ENCODE data around the gene DNAJB9. TPM values are rescaled to one million over a fixed set of nuclear protein-coding genes. Genes with fewer than 3 reads are reported as not detected.

Gene DNAJB9
- total RNA-seq (2014; rRNA removed; shearing (Covaris generic)): 14.4 and 16.0 TPM in 2 replicates
- polyA plus RNA-seq (2016; fragmentation: Nextera tagmentation; extraction: Ambion mirVana): 7.3 and 8.4 TPM in 2 replicates
- long read RNA-seq, transcript DNAJB9-201 (3 exons, 2,715 nt): major isoform, 8 of 9 reads
- long read RNA-seq, partial matches to known transcripts: 0 of 9 reads
- long read RNA-seq, other reads (novel, unspliced or antisense): 1 of 9 reads

GRCh38 chr7:108569381-108570145 lies at the start of gene DNAJB9, which contains the start of gene THAP5:
Gene DNAJB9 (plus strand): TSS chr7:108569874. CDS start chr7:108571727, 1,853 bp downstream.
Gene THAP5 (minus strand): TSS chr7:108569706. CDS start chr7:108569569, 137 bp downstream.
- Histone ChIP-seq H3F3A (replicated peaks; ENCODE audit: low read depth) (no peaks in the 10 kb centered on the region), H3K27ac (ENCODE audit: low read depth) (peak within 1 kb of the TSS; percentile 93), H3K9me2 (ENCODE audit: insufficient read depth) (no peaks in the 10 kb centered on the region), H3K4me3 (peak within 1 kb of the TSS; percentile 66), H3K4me1 (ENCODE audit: insufficient read depth) (peaks cover 20% of the 10 kb centered on the region), H4K20me1 (replicated peaks; ENCODE audit: insufficient read depth) (0 out of 2 replicates have a peak, but pooled peaks cover 10% of the 10 kb centered on the region), H3K27me3 (ENCODE audit: insufficient read depth) (no peaks in the 10 kb centered on the region), H3K4me2 (peak within 1 kb of the TSS; percentile 89), H3K36me3 (ENCODE audit: insufficient read depth) (peaks cover 13% of the 10 kb centered on the region), H2AFZ (peak within 1 kb of the TSS; percentile 30; the same call in 1 of the 2 replicates), H3K79me2 (replicated peaks; ENCODE audit: insufficient read depth) (peaks cover 74% of the 10 kb centered on the region)
- DNase-seq (ENCODE audit: low spot score): peak; percentile 99
- Mint-ChIP-seq H3K27me3 (ENCODE audit: insufficient read depth, low read depth, poor library complexity) (peaks cover 4% of the 10 kb centered on the region), H3K4me1 (peaks cover 19% of the 10 kb centered on the region; the same call in 2 of the 3 replicates), H3K9me3 (no peaks in the 10 kb centered on the region; the same call in 2 of the 3 replicates), H3K36me3 (ENCODE audit: low read depth) (peaks cover 27% of the 10 kb centered on the region; the same call in 2 of the 3 replicates), H3K4me3 (peak within 1 kb of the TSS; percentile 94), H3K27ac (peak within 1 kb of the TSS; percentile 98)
- TF ChIP-seq ZNF331 (CRISPR knock-in tag; IDR thresholded peaks at IDR 0.05; ENCODE audit: low read depth) (0 out of 2 replicates have a peak, but pooled peaks have one; percentile 17), POLR2AphosphoS5 (IDR thresholded peaks at IDR 0.05; ENCODE audit: low read depth) (peak; percentile 96), REST (IDR thresholded peaks at IDR 0.05; ENCODE audit: unreplicated experiment) (no peak), JUNB (IDR thresholded peaks at IDR 0.05; ENCODE audit: unreplicated experiment) (no peak), CREB1 (CRISPR knock-in tag; IDR thresholded peaks at IDR 0.05; ENCODE audit: low read depth) (peak; percentile 89), ZNF462 (CRISPR knock-in tag; IDR thresholded peaks at IDR 0.05) (no peak)
- TF ChIP-seq, protein P1, sequence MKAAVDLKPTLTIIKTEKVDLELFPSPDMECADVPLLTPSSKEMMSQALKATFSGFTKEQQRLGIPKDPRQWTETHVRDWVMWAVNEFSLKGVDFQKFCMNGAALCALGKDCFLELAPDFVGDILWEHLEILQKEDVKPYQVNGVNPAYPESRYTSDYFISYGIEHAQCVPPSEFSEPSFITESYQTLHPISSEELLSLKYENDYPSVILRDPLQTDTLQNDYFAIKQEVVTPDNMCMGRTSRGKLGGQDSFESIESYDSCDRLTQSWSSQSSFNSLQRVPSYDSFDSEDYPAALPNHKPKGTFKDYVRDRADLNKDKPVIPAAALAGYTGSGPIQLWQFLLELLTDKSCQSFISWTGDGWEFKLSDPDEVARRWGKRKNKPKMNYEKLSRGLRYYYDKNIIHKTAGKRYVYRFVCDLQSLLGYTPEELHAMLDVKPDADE (IDR thresholded peaks at IDR 0.05): peak; percentile 60; the same call in 1 of the 2 replicates
- ATAC-seq: peak; percentile 95
